ENCODE data around the gene ADPRHL1. TPM values are rescaled to one million over a fixed set of nuclear protein-coding genes. Genes with fewer than 3 reads are reported as not detected.
"Not testable (repeated sequence)": the region's sequence is repeated elsewhere in the genome, so short reads cannot be mapped to it uniquely, and the experiment has no call there.

Gene ADPRHL1
- total RNA-seq, 1 experiment from 2014 or later = 0.76 TPM

DNA sequence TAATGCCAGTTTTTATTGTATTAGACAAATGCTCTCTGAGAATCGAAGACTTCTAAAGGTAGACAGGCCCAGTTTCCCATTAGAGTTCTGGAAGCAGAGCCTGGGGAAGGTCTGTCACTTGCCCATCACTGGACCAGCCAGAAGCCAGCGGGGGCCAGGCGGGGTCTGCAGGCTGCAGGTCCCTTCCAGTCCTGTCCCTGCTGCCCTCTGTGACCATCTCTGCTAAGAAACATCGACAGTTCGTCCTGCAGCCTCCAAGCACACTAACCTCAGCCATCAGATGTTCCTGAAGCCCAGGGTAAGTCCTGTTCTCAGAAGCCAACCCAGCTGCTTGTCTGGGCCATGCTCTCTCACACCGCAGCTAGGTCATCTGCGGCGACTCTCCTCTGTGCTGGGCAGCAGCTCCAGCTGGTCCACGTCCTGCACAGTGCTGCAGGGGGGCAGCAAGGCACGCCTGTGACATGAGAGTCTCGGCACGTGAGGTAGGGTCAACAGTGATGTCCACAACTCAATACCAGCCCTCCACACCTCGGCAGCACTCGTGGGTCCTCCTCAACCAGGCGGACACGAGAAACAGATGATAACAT, 2.9 kb upstream of the ADPRHL1 start:
- DNase-seq (ENCODE audit: low read depth) = no peak

DNA sequence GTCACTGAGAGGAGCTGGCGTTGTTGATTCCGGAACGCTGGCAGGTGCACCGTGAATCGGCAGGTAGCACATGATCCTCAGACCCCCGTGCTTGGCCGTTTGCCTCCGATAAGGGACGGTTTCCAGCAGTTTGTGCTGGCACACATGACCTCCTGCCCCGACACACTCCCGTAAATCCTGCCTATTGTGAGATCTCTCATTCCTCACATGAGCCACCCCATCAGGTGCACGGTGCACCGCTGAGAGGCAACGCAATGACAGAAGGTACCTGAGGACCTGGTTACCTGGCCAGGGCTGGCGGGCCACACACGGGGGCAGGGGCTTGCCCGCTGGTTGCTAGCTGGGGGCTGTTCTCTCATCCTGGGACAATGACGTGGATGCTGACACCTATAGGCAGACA, 2.1 kb upstream of the ADPRHL1 start:
- DNase-seq (ENCODE audit: low read depth) = no peak

DNA sequence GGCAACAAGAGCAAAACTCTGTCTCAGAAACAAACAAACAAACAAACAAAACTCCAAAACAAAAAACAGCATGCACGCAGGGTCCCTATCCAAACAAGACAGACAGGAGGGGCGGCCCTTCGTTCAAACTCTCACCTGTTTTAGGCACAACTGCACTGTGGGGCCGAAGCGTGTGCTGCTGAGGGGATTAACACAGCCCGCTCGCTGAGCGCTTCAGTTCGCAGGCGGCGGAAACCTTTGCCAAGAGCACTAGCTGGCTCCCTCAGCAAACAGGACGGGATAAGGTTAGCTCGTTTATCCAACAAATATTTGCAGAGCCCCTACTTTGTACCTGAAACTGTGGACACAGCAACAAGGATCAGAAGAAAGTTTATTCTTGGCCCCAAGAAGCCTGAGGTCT, 1.6 kb upstream of the ADPRHL1 start:
- no peak for DNase-seq (ENCODE audit: low read depth)

DNA sequence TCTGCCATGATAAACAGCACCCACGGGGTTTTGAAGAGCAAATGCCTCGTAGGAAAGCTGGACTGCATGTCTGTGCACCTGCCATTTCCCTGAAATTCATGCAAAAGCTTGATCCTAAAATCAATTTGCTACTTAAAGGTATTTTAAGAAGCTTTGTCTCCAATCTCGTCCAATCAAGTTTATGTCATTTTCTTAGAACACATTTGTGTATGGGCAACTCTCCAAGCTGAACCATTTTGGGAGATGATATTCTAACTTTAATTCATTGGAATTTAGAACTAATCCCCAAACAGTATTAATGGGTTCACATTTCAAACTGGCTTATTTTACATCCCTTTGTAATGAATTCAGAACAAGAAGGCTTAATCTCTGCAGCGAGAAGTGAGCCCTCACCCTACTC, 822 bp downstream of the ADPRHL1 start:
- DNase-seq (ENCODE audit: low read depth) = no peak

DNA sequence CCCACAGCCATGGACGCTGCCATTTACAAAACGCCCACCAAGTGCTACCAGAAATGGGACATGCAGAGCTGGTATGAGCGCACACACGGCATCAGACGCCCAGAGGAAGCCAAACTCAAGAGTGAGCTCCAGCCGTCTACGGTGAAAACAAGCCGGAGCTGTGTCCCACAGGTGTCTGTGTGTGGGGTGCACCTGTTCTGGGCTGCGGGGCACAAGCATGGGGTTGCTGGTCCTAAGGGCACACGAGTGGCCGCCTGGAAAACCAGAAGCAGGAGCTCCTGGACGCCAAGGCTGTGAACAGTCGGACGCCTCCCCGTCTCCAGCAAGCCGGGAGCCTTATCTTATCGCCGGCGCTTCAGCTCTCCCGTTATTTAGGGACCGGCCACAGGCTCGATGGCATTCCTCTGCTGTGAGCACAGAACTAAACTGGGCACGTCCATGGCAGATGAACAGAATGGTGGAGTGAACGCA, 1.3 kb downstream of the ADPRHL1 start:
- DNase-seq (ENCODE audit: low read depth) = no peak

DNA sequence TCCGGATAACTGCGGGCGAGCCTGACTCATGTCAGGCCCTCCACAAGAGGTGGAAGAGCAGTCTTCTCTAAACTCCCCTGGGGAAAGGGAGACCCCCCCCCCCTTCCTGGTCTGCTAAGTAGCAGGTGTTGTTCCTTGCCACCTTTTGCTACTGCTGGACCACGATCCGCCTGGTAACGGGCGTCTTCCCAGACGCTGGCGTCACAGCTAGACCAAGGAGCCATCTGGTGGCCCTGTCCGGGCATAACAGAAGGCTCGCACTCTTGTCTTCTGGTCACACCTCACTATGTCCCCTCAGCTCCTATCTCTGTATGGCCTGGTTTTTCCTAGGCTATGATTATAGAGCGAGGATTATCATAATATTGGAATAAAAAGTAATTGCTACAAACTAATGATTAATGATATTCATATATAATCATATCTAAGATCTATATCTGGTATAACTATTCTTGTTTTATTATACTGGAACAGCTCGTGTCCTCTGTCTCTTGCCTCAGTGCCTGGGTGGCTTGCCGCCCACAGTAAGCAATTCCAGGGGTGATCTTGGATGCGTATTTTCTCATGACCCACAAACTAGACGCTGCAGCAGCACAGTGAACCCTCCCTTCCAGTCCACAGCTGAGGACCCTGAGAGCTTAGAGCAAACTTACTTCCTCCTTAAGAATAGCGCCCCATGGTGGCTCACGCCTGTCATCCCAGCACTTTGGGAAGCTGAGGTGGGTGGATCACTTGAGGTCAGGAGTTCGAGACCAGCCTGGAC, 2.2 kb downstream of the ADPRHL1 start:
- DNase-seq (ENCODE audit: low read depth) = not testable (repeated sequence)

DNA sequence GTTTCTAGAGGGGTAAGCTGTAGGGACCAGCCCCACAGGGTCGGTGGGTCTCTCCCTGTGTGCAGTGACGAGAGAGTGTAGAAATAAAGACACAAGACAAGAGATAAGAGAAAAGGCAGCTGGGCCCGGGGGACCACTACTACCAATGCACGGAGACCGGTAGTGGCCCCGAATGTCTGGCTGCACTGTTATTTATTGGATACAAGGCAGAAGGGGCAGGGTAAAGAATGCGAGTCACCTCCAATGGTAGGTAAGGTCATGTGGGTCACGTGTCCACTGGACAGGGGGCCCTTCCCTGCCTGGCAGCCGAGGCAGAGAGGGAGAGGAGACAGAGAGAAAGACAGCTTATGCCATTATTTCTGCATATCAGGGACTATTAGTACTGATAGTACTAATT, 2.9 kb downstream of the ADPRHL1 start:
- DNase-seq (ENCODE audit: low read depth) = not testable (repeated sequence)

DNA sequence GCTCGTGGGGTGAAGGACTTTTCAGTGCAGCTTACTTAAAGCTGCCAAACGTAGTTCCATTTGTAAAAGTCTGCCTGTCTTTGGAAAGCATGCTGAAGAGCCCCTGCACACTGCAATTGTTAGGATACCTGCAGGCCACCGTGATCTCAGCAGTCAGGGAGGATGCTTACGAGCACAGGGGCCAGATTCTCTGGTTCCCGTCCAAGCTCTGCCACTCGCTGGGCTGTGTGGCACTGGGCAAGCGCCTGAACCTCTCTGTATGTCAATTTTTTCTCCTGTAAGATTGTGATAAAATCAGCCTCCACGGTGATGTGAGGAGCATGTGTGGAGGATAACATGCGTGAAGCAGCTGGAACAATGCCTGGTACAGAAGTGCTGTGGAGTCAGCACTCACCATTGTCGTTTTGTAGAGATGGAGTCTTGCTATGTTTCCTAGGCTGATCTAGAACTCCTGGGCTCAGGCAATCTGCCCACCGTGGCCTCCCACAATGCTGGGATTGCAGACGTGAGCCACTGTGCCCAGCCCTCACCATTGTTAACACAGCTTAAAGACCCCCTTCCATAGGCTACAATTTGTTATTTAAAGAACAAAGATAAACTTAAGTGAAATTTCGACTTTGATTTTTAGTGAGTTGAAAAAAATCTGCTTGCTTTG, 3.5 kb downstream of the ADPRHL1 start:
- no peak for DNase-seq (ENCODE audit: low read depth)

DNA sequence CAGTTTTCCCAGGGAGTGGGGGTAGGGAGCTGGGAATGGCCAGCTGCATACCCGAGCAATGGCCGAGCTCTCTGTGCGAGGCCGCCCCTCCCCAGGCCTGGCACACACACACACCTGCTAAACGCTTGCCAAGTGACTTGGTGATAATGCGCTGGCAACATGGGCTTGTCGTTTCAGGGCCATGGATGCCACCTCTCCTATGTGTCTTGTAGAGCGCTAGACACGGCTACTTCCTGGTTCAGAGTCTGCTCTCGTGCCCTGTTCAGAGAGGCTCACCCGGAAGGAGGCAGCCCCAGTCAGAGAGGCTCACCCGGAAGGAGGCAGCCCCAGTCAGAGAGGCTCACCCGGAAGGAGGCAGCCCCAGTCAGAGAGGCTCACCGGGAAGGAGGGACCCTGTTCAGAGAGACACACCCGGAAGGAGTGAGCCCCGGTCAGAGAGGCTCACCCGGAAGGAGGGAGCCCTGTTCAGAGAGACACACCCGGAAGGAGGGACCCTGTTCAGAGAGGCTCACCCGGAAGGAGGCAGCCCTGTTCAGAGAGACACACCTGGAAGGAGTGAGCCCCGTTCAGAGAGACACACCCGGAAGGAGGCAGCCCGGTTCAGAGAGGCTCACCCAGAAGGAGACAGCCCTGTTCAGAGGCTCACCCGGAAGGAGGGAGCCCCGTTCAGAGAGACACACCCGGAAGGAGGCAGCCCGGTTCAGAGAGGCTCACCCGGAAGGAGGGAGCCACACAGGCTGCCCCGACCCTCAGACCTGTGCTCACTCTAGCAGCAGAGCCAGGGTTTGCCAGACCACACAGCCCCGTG, 4.2 kb downstream of the ADPRHL1 start:
- no peak for DNase-seq (ENCODE audit: low read depth)

DNA sequence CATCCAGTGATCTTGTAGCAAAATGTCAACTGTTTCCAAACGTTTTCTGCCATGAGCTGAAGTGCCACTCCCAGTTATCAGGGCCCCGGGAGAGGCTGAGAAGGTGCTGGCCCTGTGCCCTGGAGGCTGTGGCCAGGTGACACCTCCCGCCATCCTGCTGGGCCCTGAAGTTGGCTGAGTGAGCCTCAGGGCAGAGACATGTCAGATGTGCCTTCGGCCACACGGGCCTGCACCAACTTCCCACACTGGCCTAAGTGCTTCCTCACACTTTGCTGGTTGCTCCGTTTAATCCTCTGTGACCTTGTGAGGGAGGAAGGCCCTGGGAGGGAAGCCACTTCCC, 4.8 kb downstream of the ADPRHL1 start:
- no peak for DNase-seq (ENCODE audit: low read depth)

DNA sequence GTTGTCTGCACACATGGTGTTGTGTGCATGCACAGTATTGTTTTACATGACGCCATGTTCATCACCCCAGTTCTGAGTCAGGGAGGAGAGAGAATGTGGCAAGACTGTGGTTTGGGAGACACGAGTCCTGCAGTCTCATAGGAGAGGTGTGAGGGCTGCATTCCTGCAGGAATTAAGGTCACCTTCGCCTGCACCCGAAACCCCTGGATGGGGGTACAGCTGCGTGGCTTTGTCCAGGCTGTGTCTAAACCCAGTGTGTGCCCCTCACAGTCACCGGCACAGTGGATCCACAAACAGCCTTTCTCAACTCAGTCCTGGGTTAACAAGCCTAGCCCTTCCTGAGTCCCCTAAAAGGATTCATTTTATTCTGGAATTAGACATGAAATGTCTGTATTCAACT, 5.7 kb downstream of the ADPRHL1 start:
- no peak for DNase-seq (ENCODE audit: low read depth)

DNA sequence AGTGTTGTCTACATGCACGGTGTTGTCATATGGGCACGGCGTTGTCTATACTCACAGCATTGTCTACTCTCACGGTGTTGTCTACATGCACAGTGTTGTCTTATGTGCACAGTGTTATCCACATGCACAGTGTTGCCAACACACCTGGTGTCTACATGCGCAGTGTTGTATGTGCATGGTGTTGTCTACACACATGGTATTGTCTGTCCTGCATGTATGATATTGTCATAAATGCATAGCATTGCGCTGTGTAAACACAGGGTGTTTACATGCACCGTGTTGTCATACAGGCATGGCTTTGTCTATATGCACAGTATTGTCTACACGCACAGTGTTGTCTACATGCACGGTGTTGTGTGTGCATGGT, 6.8 kb downstream of the ADPRHL1 start:
- no peak for DNase-seq (ENCODE audit: low read depth)

DNA sequence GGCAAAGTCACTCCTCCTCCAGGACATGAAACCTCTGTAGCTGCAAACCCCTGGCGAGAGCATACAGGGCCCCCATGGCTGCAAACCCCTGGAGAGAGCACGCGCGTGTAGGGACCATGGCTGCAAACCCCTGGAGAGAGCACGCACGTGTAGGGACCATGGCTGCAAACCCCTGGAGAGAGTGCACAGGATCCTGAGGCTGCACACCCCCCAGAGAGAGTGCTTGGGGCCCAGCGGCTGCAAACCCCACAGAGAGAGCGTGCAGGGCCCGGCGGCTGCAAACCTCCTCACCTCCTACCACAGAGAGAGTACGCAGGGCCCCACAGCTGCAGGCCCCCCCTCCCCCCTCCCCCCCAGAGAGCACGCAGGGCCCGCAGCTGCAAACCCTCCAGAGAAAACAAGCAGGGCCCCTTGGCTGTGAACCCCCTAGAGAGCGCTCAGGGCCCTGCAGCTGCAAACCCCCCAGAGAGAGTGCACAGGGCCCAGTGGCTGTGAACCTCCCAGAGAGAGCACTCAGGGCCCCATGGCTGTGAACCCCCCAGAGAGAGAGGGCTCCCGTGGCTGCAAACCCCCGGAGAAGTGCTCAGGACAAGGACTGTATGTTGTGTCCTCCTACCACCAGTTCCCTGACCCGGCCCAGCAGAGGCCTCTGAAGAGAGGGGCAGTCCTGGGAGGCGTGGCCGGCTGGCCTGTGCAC, 7.3 kb downstream of the ADPRHL1 start:
- DNase-seq (ENCODE audit: low read depth) = no peak

DNA sequence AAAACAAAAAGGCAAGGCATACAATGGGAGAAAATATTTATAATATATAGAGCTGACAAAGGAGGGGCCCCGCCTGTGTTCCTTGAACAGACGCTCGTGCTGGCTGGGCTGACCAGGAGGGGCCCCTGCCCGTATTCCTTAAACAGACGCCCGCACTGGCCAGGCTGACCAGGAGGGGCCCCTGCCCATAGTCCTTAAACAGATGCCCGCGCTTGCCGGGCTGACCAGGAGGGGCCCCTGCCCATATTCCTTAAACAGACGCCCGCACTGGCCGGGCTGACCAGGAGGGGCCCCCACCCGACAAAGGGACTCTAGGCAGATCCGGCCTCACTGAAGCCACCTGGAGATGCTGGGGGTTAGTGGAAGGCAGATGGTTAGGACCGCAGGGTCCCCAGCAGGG, 9.3 kb downstream of the ADPRHL1 start:
- no peak for DNase-seq (ENCODE audit: low read depth)

DNA sequence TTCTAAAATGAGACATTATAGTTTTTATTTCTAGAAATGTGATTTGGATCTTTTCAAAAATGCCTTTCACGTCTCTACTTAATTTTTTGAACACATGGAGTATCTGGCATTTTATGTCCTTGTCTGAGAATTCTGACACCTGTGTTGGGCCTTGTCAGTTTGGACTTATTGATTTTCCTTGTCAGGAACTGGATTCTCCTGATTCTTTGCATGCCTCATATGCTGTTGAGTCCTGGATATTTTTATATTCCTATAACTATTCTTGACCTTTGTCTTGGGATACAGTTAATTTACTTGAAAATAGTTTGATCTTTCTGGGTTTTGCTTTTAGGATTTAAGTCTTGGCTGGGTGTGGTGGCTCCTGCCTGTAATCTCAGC, 10.3 kb downstream of the ADPRHL1 start:
- DNase-seq (ENCODE audit: low read depth) = no peak

DNA sequence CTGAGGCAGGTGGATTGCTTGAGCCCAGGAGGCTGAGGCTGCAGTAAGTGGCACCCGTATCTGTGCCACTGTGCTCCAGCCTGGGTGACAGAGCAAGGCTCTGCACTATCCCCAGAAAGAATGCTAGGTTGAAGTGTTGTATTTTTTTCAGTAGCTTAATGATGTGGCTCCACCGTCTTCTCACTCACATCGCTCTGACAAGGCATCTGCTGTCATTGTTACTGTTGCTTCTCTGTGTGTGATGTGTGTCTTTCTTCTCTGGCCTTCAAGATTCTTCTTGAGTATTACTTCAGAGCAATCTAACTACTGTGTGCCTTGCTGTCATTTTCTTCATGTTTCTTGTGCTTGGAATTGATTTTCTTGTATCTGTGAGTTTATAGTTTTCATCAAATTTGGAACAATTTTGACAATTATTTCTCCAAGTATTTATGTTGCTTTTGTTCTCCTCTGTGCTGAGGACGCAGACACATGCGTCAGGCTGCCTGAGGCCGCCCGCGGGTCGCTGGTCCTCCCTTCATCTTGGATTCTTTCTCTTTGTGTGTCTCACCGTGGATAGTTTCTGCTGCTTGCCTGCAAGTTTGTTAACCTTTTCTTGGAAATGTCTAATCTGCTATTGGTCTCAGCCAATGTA, 10.8 kb downstream of the ADPRHL1 start:
- DNase-seq (ENCODE audit: low read depth) = no peak

DNA sequence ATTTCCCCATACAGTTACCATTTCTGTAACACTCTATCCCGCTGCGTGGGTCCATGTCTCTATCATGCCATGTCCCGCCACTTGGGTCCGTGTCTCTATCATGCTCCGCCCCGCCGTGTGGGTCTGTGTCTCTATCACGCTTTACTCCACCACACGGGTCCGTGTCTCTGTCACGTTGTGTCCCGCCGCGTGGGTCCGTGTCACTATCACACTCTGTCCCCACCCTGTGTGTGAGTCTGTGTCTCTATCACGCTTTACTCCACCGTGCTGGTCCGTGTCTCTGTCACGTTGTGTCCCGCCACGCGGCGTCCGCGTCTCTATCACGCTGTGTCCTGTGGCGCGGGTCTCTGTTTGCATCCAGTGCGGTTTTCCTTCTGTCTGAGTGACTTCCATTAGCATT, 11.6 kb downstream of the ADPRHL1 start:
- no peak for DNase-seq (ENCODE audit: low read depth)

DNA sequence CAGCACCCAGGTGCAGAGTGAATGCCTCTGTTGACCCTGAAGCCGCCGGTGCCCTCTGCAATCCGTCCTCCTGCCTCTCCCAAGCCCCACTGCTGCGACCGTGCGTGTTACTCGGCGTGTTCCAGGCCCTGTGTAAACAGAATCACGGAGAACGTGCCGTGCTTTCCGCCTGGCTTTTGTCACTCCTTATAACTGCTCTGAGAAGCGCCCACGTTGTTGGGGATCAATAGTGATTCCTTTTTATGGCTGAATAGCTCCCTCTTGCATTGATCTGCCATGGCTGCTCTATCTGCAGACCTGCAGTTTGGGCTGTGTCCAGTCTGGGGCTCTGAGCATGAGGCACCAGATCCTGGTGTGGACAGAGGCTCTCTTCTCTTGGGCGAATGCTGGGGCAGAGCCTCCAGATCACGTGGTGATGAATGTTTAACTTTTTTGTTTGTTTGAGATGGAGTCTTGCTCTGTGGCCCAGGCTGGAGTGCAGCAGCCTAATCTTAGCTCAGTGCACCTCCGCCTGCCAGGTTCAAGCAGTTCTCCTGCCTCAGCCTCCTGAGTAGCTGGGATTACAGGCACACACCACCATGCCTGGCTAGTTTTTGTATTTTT, 15.8 kb downstream of the ADPRHL1 start:
- no peak for DNase-seq (ENCODE audit: low read depth)

DNA sequence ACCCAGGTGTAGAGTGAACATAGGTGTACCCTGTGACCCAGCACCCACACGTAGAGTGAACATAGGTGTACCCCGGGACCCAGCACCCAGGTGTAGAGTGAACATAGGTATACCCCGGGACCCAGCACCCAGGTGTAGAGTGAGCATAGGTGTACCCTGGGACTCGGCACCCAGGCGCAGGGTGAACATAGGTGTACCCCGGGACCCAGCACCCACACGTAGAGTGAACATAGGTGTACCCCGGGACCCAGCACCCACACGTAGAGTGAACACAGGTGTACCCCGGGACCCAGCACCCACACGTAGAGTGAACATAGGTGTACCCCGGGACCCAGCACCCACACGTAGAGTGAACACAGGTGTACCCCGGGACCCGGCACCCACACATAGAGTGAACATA, 16.4 kb downstream of the ADPRHL1 start:
- DNase-seq (ENCODE audit: low read depth) = not testable (repeated sequence)

DNA sequence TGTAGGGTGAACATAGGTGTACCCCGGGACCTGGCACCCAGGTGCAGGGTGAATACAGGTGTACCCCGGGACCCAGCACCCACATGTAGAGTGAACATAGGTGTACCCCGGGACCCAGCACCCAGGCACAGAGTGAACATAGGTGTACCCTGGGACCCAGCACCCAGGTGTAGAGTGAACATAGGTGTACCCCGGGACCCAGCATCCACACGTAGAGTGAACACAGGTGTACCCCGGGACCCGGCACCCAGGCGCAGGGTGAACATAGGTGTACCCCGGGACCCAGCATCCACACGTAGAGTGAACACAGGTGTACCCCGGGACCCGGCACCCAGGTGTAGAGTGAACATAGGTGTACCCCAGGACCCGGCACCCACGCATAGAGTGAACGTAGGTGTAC, 17.4 kb downstream of the ADPRHL1 start:
- DNase-seq (ENCODE audit: low read depth) = not testable (repeated sequence)

DNA sequence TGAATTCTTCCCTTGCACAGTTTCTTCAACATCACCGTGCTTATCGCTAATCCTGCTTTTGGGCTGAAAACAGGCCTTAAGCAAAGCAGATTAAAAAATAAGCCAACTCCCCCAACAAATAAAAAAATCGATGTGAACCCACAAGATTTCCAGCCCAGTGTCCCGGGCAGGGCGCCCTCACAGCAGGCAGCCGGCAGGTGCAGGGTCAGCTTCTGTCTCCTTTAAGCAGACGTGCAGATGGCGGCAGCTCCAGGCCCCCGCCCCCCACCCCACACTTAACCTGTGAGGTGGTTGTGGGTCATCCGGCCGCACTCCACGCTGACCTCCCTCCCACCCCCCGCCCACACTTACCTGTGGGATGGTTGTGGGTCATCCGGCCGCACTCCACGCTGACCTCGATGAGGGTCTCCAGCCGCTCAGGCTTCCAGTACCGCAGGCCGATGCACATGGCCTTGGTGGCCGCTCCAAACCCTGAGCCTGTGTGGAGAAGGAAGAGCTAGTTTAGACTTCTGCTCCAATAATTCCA, 19.8 kb downstream of the ADPRHL1 start:
- no peak for DNase-seq (ENCODE audit: low read depth)
